Measurements from ENCODE around the gene SLC39A10.

Gene SLC39A10

GRCh38 chr2:195730912-195731311 lies 73.9 kb downstream of the SLC39A10 start:
- no peak for DNase-seq (ENCODE audit: low read depth)

- no peak for DNase-seq (ENCODE audit: low read depth)
Observed at GRCh38 chr2:195732574-195732973, 75.5 kb downstream of the SLC39A10 start.

- no peak for DNase-seq (ENCODE audit: low read depth)
Observed at GRCh38 chr2:195733831-195734230, 76.8 kb downstream of the SLC39A10 start.

GRCh38 chr2:195734395-195734794 lies 77.4 kb downstream of the SLC39A10 start:
- peak; percentile 28 for DNase-seq (ENCODE audit: low read depth)

- DNase-seq (ENCODE audit: low read depth) = peak; percentile 12
Observed at GRCh38 chr2:195734931-195735330, 77.9 kb downstream of the SLC39A10 start.

GRCh38 chr2:195735347-195735746 lies 78.3 kb downstream of the SLC39A10 start:
- no peak for DNase-seq (ENCODE audit: low read depth)

- DNase-seq (ENCODE audit: low read depth) = peak; percentile 45
Observed at GRCh38 chr2:195737511-195738325, 80.7 kb downstream of the SLC39A10 start.

- DNase-seq (ENCODE audit: low read depth) = peak; percentile 64
Observed at GRCh38 chr2:195741191-195741590, 84.2 kb downstream of the SLC39A10 start.

GRCh38 chr2:195756218-195756942 lies 99.4 kb downstream of the SLC39A10 start:
- DNase-seq (ENCODE audit: low read depth) = peak; percentile 28

- no peak for DNase-seq (ENCODE audit: low read depth)
Observed at GRCh38 chr2:195758846-195759245, 101.8 kb downstream of the SLC39A10 start.

- no peak for DNase-seq (ENCODE audit: low read depth)
Observed at GRCh38 chr2:195759877-195760276, 102.9 kb downstream of the SLC39A10 start.

- DNase-seq (ENCODE audit: low read depth) = peak; percentile 25
Observed at GRCh38 chr2:195763866-195764265, 106.8 kb downstream of the SLC39A10 start.

- DNase-seq (ENCODE audit: low read depth) = no peak
Observed at GRCh38 chr2:195766691-195767090, 109.7 kb downstream of the SLC39A10 start.

- peak; percentile 47 for DNase-seq (ENCODE audit: low read depth)
Observed at GRCh38 chr2:195768431-195768830, 111.4 kb downstream of the SLC39A10 start.

- DNase-seq (ENCODE audit: low read depth) = peak; percentile 59
Observed at GRCh38 chr2:195769975-195770374, 112.9 kb downstream of the SLC39A10 start.

- no peak for DNase-seq (ENCODE audit: low read depth)
Observed at GRCh38 chr2:195779491-195779890, 122.5 kb downstream of the SLC39A10 start.

GRCh38 chr2:195782156-195782555 lies 125.1 kb downstream of the SLC39A10 start:
- DNase-seq (ENCODE audit: low read depth) = no peak
